Heart right ventricle (tissue), 16 donors: ENCODE results near the gene BCL2. TPM values are rescaled to one million over a fixed set of nuclear protein-coding genes. Genes with fewer than 3 reads are reported as not detected.

Experiments
- ATAC-seq, 8 donors: fragments of 200-7000 bp; cut with Tn5 transposase; one replicate each; pipeline ENCODE4 v1.9.1; 2020; ENCODE audit warnings: mild to moderate bottlenecking in 8 of 8, moderate library complexity in 8 of 8, moderate number of reproducible peaks in 1 of 8
- DNase-seq, 2 donors: peaks; one replicate each; pipeline ENCODE4 v3.0.0-alpha.2; 2020
- H3K27ac ChIP-seq, 10 donors: fragments of 200-600 bp; sonication (generic) in 2 of 10; one replicate each; pipeline versions ENCODE4 v1.5.0 to v1.8.0; 2020 to 2022; ENCODE audit warnings: mild to moderate bottlenecking in 3 of 10
- H3K27me3 ChIP-seq, 7 donors: fragments of 200-600 bp; one replicate each; pipeline ENCODE4 v1.8.0; 2021 to 2022; ENCODE audit warnings: mild to moderate bottlenecking in 2 of 7
- H3K36me3 ChIP-seq, 9 donors: fragments of 200-600 bp; sonication (generic) in 1 of 9; one replicate each; pipeline versions ENCODE4 v1.5.0 to v1.8.0; 2020 to 2022; ENCODE audit warnings: mild to moderate bottlenecking in 2 of 9
- H3K4me1 ChIP-seq, 9 donors: fragments of 200-600 bp; sonication (generic) in 1 of 9; one replicate each; pipeline versions ENCODE4 v1.5.0 to v1.8.0; 2020 to 2022; ENCODE audit warnings: mild to moderate bottlenecking in 4 of 9
- H3K4me3 ChIP-seq, 10 donors: fragments of 200-600 bp; sonication (generic) in 2 of 10; one replicate each; pipeline versions ENCODE4 v1.5.0 to v1.8.0; 2020 to 2022; ENCODE audit warnings: mild to moderate bottlenecking in 7 of 10, moderate library complexity in 2 of 10
- H3K9me3 ChIP-seq, 11 donors: fragments of 200-600 bp in 10 of 11; sonication (generic) in 2 of 11; one replicate each; pipeline versions ENCODE4 v1.5.0 to v1.8.0; 2013 to 2022; ENCODE audit warnings: mild to moderate bottlenecking in 2 of 11, control low read depth in 1 of 11, moderate library complexity in 1 of 11
- WGBS, 2 donors: extraction: QIAGEN DNeasy Blood & Tissue Kit; methylation state at CpG; one replicate each; pipeline ENCODE4 v1.1.7; 2013; ENCODE audit warnings: inconsistent platforms in 1 of 2; 5-methylcytosine and 5-hydroxymethylcytosine counted together
- intact Hi-C, 10 donors: fragments of 100-400 bp; cut with DNase I; formaldehyde crosslinking; loops; one replicate each; pipeline versions ENCODE4 v1.11.1 to v1.14.2; 2022
- polyA plus RNA-seq, 2 donors: library from polyadenylated mRNA; stranded (reverse); fragments of 200-250 nt; gene quantifications; one replicate each; pipeline ENCODE4 v1.2.3, GENCODE V29; 2013
- total RNA-seq, 10 donors: library from RNA; stranded (reverse); fragmentation: NEBNext Ultra II Directional in 3 of 10; extraction: Animal tissue kit (Norgen Biotek cat#: 25700) in 3 of 10; gene quantifications; one replicate each; pipeline versions ENCODE4 v1.2.1 to v1.2.4, GENCODE V29; 2021 to 2023
- TF ChIP-seq, protein P1 (sequence below), 9 donors: fragments of 200-600 bp; sonication (generic) in 2 of 9; IDR thresholded peaks; one replicate each; pipeline versions ENCODE4 v1.5.0 to v1.8.0; 2021 to 2022; ENCODE audit warnings: antibody characterized with exemption in 9 of 9, mild to moderate bottlenecking in 5 of 9, moderate library complexity in 1 of 9
- donor health status: Arrhythmogenic right ventricular cardiomyopathy.
- donor health status: ischemic (EF 13 %, LVEDD 7.1; RV severe dilation, severe dysfunction).
- donor health status: healthy with polysubstance abuse.
- donor health status: DM: no; HTN: yes; CAD: no.
- donor health status: DM: no; HTN: no; CAD: no.
- donor health status: ischemic (EF 25% LVEDD 6.9; RV normal size, moderate dysfunction).
- donor health status: ischemic (EF 25% LVEDD 5.7; RV mildly dilated, moderate dysfunction).
- donor health status: healthy.
- donor health status: DM: yes; HTN: yes; CAD: no.
- donor health status: Ischemic cardiomyopathy.
- donor health status: ischemic (EF 35%, LVEDD 5.7; RV mildly dilated, moderate dysfunction).
- donor health status: nonischemic (EF 11% LVEDD 7.7; RV severe dilation, severe dysfunction).
- donor health status: DM: yes; HTN: yes; CAD: no.
- donor health status: PGD.
- donor health status: ischemic (EF 29% LVEDD 5.4; RV normal size, mild dysfunction).
- donor health status: nonischemic (EF 23%, LVEDD 6.1; RV moderate dilation, normal function).

Gene BCL2
- total and polyA plus RNA-seq, 12 donors = 1.5 to 23.1 (median 9.6) TPM

DNA sequence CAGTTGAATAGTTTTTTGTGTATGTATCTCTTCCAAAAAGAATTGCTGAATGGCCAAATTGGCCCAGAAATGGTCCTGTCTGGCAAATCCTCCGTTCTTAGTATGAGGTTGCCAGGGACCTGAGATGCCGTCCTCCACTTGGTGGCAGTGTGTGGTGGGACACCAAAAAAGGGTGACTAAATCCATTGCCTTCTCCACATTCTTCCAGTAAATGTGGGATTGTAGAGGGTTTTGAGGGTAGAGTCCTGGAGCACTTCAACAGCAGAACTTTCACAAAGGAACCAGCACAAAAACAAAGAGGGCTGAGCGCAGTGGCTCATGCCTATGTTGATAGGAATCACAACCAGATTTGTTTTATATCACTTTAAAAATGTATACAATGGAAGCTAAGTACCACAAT is 199.9 kb downstream of the BCL2 start:
- ATAC-seq (peak in 6 of 8 donors; percentile 29 to 77 (median 67)), DNase-seq (no peak)
- 40 to 48% methylated on average over 3 of the region's 3 CpGs for WGBS, 2 donors
- H3K9me3 ChIP-seq = no peaks in the 10 kb centered on the region
- H3K27ac ChIP-seq = no peak overlapping the region
- no peak overlapping the region for H3K4me3 ChIP-seq
- TF ChIP-seq, protein P1, sequence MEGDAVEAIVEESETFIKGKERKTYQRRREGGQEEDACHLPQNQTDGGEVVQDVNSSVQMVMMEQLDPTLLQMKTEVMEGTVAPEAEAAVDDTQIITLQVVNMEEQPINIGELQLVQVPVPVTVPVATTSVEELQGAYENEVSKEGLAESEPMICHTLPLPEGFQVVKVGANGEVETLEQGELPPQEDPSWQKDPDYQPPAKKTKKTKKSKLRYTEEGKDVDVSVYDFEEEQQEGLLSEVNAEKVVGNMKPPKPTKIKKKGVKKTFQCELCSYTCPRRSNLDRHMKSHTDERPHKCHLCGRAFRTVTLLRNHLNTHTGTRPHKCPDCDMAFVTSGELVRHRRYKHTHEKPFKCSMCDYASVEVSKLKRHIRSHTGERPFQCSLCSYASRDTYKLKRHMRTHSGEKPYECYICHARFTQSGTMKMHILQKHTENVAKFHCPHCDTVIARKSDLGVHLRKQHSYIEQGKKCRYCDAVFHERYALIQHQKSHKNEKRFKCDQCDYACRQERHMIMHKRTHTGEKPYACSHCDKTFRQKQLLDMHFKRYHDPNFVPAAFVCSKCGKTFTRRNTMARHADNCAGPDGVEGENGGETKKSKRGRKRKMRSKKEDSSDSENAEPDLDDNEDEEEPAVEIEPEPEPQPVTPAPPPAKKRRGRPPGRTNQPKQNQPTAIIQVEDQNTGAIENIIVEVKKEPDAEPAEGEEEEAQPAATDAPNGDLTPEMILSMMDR (IDR thresholded peaks at IDR 0.05) = peak in 8 of 9 donors; percentile 12 to 68 (median 50)
- H3K36me3 ChIP-seq = no peaks in the 10 kb centered on the region
- peaks cover 0 to 21% (median 7%) of the 10 kb centered on the region in 9 donors for H3K4me1 ChIP-seq
- intact Hi-C loops = loop anchor here in 5 of 10 donors (5.0 to 10.0 kb wide), 7 partner anchors 42 to 305 kb away; partner anchors contain the start of gene VPS4B (in 1 of the 5)
- H3K27me3 ChIP-seq = no peaks in the 10 kb centered on the region

DNA sequence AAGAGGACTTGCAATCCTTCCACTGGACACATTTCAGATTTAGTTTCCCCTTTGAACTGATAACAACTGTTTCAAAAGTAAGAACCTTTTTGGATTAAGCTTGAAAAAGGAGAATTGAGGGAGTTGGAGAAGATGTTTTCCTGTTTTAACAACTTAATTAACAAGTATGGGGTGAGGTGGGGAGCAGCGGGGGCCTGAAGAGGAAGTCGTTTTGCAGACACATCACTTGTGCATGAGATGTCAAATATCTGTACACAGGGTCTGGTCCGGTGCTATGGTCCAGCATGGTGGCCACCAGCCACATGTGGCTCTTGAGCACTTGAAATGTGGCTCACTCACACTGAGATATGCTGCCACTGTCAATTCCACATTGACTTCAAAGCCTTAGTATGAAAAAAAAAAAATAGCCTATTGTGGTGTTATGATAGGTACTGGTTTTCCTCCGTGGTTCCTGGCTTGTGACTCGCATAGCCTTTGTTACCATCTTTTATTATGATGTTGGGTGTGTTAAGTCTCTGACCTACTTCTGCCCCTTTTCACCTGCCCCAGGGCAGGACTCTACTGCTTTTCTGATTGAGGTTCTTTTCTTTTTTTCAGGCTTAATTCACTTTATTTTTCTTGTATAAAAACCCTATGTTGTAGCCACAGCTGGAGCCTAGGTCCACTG is 205.5 kb downstream of the BCL2 start:
- no peak overlapping the region for H3K4me3 ChIP-seq
- WGBS, 2 donors = 81 to 88% methylated on average over 5 of the region's 5 CpGs

DNA sequence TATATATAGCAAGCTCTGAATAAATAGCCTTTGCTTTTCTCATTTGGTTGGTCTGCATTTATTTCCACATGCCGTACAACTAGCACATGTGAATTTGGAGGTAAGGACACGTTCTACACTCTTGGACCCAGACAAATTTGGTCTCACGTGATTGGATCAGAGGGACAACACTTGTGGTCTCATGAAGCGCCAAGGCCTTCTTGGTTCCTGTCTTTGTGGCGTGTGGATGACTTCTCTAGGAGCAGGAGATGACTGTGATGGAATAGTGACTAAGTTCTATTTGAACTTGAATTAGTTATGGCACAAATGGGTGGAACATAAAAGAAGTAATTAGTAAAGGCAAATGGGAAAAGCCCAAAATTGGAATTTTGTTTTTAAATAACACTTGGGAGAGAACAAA is 206.9 kb downstream of the BCL2 start:
- DNase-seq = no peak
- H3K9me3 ChIP-seq = peaks cover 0 to 5% (median 0%) of the 10 kb centered on the region in 11 donors
- intact Hi-C loops = loop anchor here in 2 of 10 donors (10.0 kb wide), 1 partner anchor 88 kb away; no protein-coding TSS in a partner anchor
- peak overlapping the region in 6 of 10 donors; percentile 27 to 74 (median 62) for H3K27ac ChIP-seq
- peak in 1 of 8 donors; percentile 46 for ATAC-seq
- no peaks in the 10 kb centered on the region for H3K27me3 ChIP-seq
- no peaks in the 10 kb centered on the region for H3K36me3 ChIP-seq
- no peak overlapping the region for H3K4me3 ChIP-seq
- 79 to 86% methylated on average over 5 of the region's 5 CpGs for WGBS, 2 donors
- TF ChIP-seq, protein P1 (IDR thresholded peaks at IDR 0.05) = no peak
- H3K4me1 ChIP-seq = peaks cover 0 to 17% (median 14%) of the 10 kb centered on the region in 9 donors

More for the DNA sequence above, 205.5 kb downstream of the BCL2 start:
- Histone ChIP-seq H3K27me3 (no peaks in the 10 kb centered on the region), H3K9me3 (peaks cover 0 to 5% (median 0%) of the 10 kb centered on the region in 11 donors), H3K36me3 (no peaks in the 10 kb centered on the region), H3K4me1 (peaks cover 0 to 17% (median 14%) of the 10 kb centered on the region in 9 donors), H3K27ac (no peak overlapping the region)
- intact Hi-C loops = loop anchor here in 2 of 10 donors (10.0 kb wide), 1 partner anchor 89 kb away; no protein-coding TSS in a partner anchor
- no peak for ATAC-seq
- TF ChIP-seq, protein P1 (IDR thresholded peaks at IDR 0.05) = no peak
- no peak for DNase-seq

DNA sequence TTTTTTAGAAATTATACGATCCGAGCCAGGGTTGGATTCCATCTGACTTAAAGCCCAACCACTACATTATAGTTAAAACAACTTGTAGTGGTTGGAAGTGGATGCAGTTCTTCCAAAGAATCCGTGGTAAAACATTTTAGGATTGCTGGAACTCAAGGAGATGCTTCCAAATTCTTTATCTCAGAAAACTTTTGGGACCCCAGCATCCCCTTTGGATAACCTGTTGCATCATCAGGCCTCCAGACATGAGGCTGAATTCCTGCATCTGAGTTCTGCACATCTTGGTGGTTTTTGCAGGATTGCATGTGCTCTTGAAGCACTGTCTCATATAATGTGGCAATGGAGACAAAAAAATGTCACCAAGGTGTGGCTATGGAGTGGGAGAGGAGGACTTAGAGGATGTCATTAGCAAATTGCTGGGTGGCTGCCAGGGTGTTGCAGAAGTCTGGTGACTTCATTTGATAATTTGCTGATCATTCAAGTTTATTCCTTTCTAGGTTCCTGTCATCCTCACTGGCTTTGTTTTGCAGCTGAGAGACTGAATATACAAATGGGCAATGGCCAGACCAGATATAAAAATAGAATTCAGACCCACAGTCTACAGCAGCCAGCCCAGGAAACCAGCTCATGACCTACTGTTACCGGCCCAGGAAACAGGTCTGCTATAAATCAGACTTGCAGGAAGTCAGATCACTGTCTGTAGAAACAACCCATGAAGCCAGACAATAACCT is 207.7 kb downstream of the BCL2 start:
- H3K4me3 ChIP-seq = no peak overlapping the region
- intact Hi-C loops = loop anchor here in 2 of 10 donors (10.0 kb wide), 1 partner anchor 87 kb away; no protein-coding TSS in a partner anchor
- ATAC-seq (peak; percentile 37 to 92 (median 82)), DNase-seq (peak in 1 of 2 donors; percentile 25)
- no peaks in the 10 kb centered on the region for H3K27me3 ChIP-seq
- peaks cover 0 to 20% (median 14%) of the 10 kb centered on the region in 9 donors for H3K4me1 ChIP-seq
- WGBS, 2 donors = 10 to 18% methylated on average over 4 of the region's 4 CpGs
- H3K36me3 ChIP-seq = no peaks in the 10 kb centered on the region
- H3K27ac ChIP-seq = peak overlapping the region in 8 of 10 donors; percentile 27 to 74 (median 58)
- TF ChIP-seq, protein P1 (IDR thresholded peaks at IDR 0.05) = no peak
- H3K9me3 ChIP-seq = peaks cover 0 to 5% (median 0%) of the 10 kb centered on the region in 11 donors
